GM12873 (cell line): ENCODE data around the gene NTM.

Experiments
- CTCF ChIP-seq: IDR thresholded peaks from 2 replicates; pipeline ENCODE4 v1.5.1; 2012; ENCODE audit warnings: low read depth, mild to moderate bottlenecking, moderate library complexity, low read length, control low read depth; ENCODE audit not compliant: insufficient read depth; ENCODE audit errors: missing control alignments

Gene NTM

GRCh38 chr11:131776211-131776610 lies 405.8 kb downstream of the NTM start:
- no peak for TF ChIP-seq CTCF

- TF ChIP-seq CTCF = no peak
Observed at GRCh38 chr11:131785801-131786200, 415.4 kb downstream of the NTM start.

GRCh38 chr11:131787119-131787518 lies 416.7 kb downstream of the NTM start:
- no peak for TF ChIP-seq CTCF

GRCh38 chr11:131790586-131790985 lies 420.2 kb downstream of the NTM start:
- TF ChIP-seq CTCF = no peak

- TF ChIP-seq CTCF = no peak
Observed at GRCh38 chr11:131792243-131792642, 421.8 kb downstream of the NTM start.

- TF ChIP-seq CTCF = no peak
Observed at GRCh38 chr11:131796089-131796488, 425.7 kb downstream of the NTM start.

GRCh38 chr11:131796541-131796940 lies 426.1 kb downstream of the NTM start:
- TF ChIP-seq CTCF = no peak
